Stimulated activated naive CD8-positive, alpha-beta T cell treated with anti-CD3 and anti-CD28 coated beads, Interleukin-15, Interleukin-2, amounts not matched to agents 100 ng/mL and 50 ng/mL, for 24 hours (primary cell): Measurements from ENCODE around the gene NDST1.

Experiments
- H3K27ac Mint-ChIP-seq: one replicate; pipeline ENCODE4 v1.8.0; 2021; ENCODE audit warnings: mild to moderate bottlenecking, mixed read lengths
- H3K27me3 Mint-ChIP-seq: one replicate; pipeline ENCODE4 v1.8.0; 2021; ENCODE audit warnings: mixed read lengths
- H3K36me3 Mint-ChIP-seq: one replicate; pipeline ENCODE4 v1.8.0; 2021; ENCODE audit warnings: low read depth, mixed read lengths
- H3K4me1 Mint-ChIP-seq: one replicate; pipeline ENCODE4 v1.8.0; 2021; ENCODE audit warnings: low read depth, mixed read lengths
- H3K4me3 Mint-ChIP-seq: one replicate; pipeline ENCODE4 v1.8.0; 2021; ENCODE audit warnings: mild to moderate bottlenecking, mixed read lengths
- H3K9me3 Mint-ChIP-seq: one replicate; pipeline ENCODE4 v1.8.0; 2021; ENCODE audit warnings: mixed read lengths

Gene NDST1

GRCh38 chr5:150568663-150569062 is 60.7 kb downstream of the NDST1 start:
- Mint-ChIP-seq H3K27me3 (no peaks in the 10 kb centered on the region), H3K4me3 (no peak overlapping the region), H3K4me1 (no peaks in the 10 kb centered on the region), H3K27ac (no peak overlapping the region), H3K36me3 (no peaks in the 10 kb centered on the region), H3K9me3 (no peaks in the 10 kb centered on the region)

GRCh38 chr5:150570333-150570732 is 62.4 kb downstream of the NDST1 start:
- no peak overlapping the region for H3K27ac Mint-ChIP-seq
- no peaks in the 10 kb centered on the region for H3K9me3 Mint-ChIP-seq
- no peaks in the 10 kb centered on the region for H3K36me3 Mint-ChIP-seq

GRCh38 chr5:150571836-150572235 is 63.9 kb downstream of the NDST1 start:
- Mint-ChIP-seq H3K27ac (no peak overlapping the region), H3K27me3 (no peaks in the 10 kb centered on the region), H3K36me3 (no peaks in the 10 kb centered on the region), H3K9me3 (no peaks in the 10 kb centered on the region), H3K4me1 (no peaks in the 10 kb centered on the region), H3K4me3 (no peak overlapping the region)

More at GRCh38 chr5:150570333-150570732, 62.4 kb downstream of the NDST1 start:
- no peak overlapping the region for H3K4me3 Mint-ChIP-seq
- H3K27me3 Mint-ChIP-seq, result no peaks in the 10 kb centered on the region
- H3K4me1 Mint-ChIP-seq, result no peaks in the 10 kb centered on the region

- Mint-ChIP-seq H3K27me3 (no peaks in the 10 kb centered on the region), H3K4me1 (no peaks in the 10 kb centered on the region), H3K4me3 (no peak overlapping the region), H3K36me3 (no peaks in the 10 kb centered on the region), H3K9me3 (no peaks in the 10 kb centered on the region), H3K27ac (no peak overlapping the region)
These were observed 65.3 kb downstream of the NDST1 start for GRCh38 chr5:150573216-150573615.

GRCh38 chr5:150573867-150574817 is 66.2 kb downstream of the NDST1 start:
- no peak overlapping the region for H3K4me3 Mint-ChIP-seq
- no peaks in the 10 kb centered on the region for H3K4me1 Mint-ChIP-seq
- H3K9me3 Mint-ChIP-seq, result no peaks in the 10 kb centered on the region
- H3K36me3 Mint-ChIP-seq, result no peaks in the 10 kb centered on the region
- no peak overlapping the region for H3K27ac Mint-ChIP-seq
- no peaks in the 10 kb centered on the region for H3K27me3 Mint-ChIP-seq

- Mint-ChIP-seq H3K27ac (no peak overlapping the region), H3K36me3 (no peaks in the 10 kb centered on the region), H3K9me3 (no peaks in the 10 kb centered on the region), H3K4me3 (no peak overlapping the region), H3K27me3 (no peaks in the 10 kb centered on the region), H3K4me1 (no peaks in the 10 kb centered on the region)
These were observed 67.1 kb downstream of the NDST1 start for GRCh38 chr5:150574818-150575547.

- H3K27ac Mint-ChIP-seq, result no peak overlapping the region
- H3K9me3 Mint-ChIP-seq, result no peaks in the 10 kb centered on the region
- no peaks in the 10 kb centered on the region for H3K4me1 Mint-ChIP-seq
- H3K27me3 Mint-ChIP-seq, result peaks cover 5% of the 10 kb centered on the region
- H3K36me3 Mint-ChIP-seq, result no peaks in the 10 kb centered on the region
- H3K4me3 Mint-ChIP-seq, result no peak overlapping the region
These were observed 68.0 kb downstream of the NDST1 start for GRCh38 chr5:150575745-150576448.

- H3K9me3 Mint-ChIP-seq, result no peaks in the 10 kb centered on the region
- H3K4me3 Mint-ChIP-seq, result no peak overlapping the region
- H3K27ac Mint-ChIP-seq, result no peak overlapping the region
- no peaks in the 10 kb centered on the region for H3K36me3 Mint-ChIP-seq
- H3K27me3 Mint-ChIP-seq, result peaks cover 5% of the 10 kb centered on the region
- H3K4me1 Mint-ChIP-seq, result no peaks in the 10 kb centered on the region
These were observed 68.6 kb downstream of the NDST1 start for GRCh38 chr5:150576449-150576949.

- Mint-ChIP-seq H3K27me3 (peaks cover 11% of the 10 kb centered on the region), H3K4me1 (no peaks in the 10 kb centered on the region), H3K27ac (no peak overlapping the region), H3K36me3 (no peaks in the 10 kb centered on the region), H3K9me3 (no peaks in the 10 kb centered on the region), H3K4me3 (no peak overlapping the region)
These were observed 69.6 kb downstream of the NDST1 start for GRCh38 chr5:150577378-150578139.

GRCh38 chr5:150578781-150579461 is 71.0 kb downstream of the NDST1 start:
- H3K4me3 Mint-ChIP-seq, result no peak overlapping the region
- no peaks in the 10 kb centered on the region for H3K4me1 Mint-ChIP-seq
- no peaks in the 10 kb centered on the region for H3K36me3 Mint-ChIP-seq
- no peak overlapping the region for H3K27ac Mint-ChIP-seq
- no peaks in the 10 kb centered on the region for H3K9me3 Mint-ChIP-seq
- peaks cover 15% of the 10 kb centered on the region for H3K27me3 Mint-ChIP-seq

GRCh38 chr5:150579462-150580400 is 71.8 kb downstream of the NDST1 start:
- Mint-ChIP-seq H3K4me3 (no peak overlapping the region), H3K27ac (no peak overlapping the region), H3K36me3 (no peaks in the 10 kb centered on the region), H3K4me1 (no peaks in the 10 kb centered on the region), H3K9me3 (no peaks in the 10 kb centered on the region), H3K27me3 (peaks cover 15% of the 10 kb centered on the region)

GRCh38 chr5:150580917-150581316 is 73.0 kb downstream of the NDST1 start:
- Mint-ChIP-seq H3K36me3 (no peaks in the 10 kb centered on the region), H3K4me1 (no peaks in the 10 kb centered on the region), H3K9me3 (no peaks in the 10 kb centered on the region), H3K4me3 (no peak overlapping the region), H3K27me3 (peaks cover 15% of the 10 kb centered on the region), H3K27ac (no peak overlapping the region)
